Mesendoderm (in vitro differentiated cells): Measurements from ENCODE around the gene FGFRL1.

Experiments
- DNase-seq: peaks from one replicate; pipeline ENCODE4 v3.0.0; 2013
- H2AK5ac ChIP-seq: 2 replicates; pipeline ENCODE4 v1.6.1; 2013; ENCODE audit warnings: low read length, inconsistent platforms
- H2BK120ac ChIP-seq: 2 replicates; pipeline ENCODE4 v1.6.1; 2013; ENCODE audit warnings: low read depth, mild to moderate bottlenecking, low read length, moderate library complexity, mixed read lengths
- H2BK15ac ChIP-seq: replicated peaks from 2 replicates; pipeline ENCODE4 v1.6.1; 2013; ENCODE audit warnings: low read depth, mild to moderate bottlenecking, moderate library complexity
- H2BK5ac ChIP-seq: 2 replicates; pipeline ENCODE4 v1.6.1; 2013; ENCODE audit warnings: low read length, inconsistent platforms
- H3K18ac ChIP-seq: 2 replicates; pipeline ENCODE4 v1.6.1; 2013; ENCODE audit warnings: mild to moderate bottlenecking, low read length, mixed read lengths
- H3K23ac ChIP-seq: one replicate; pipeline ENCODE4 v1.6.1; 2013; ENCODE audit warnings: low read length
- H3K27ac ChIP-seq: 2 replicates; pipeline ENCODE4 v1.5.1; 2013; ENCODE audit warnings: low read depth, mild to moderate bottlenecking, inconsistent platforms, low read length, moderate library complexity
- H3K27me3 ChIP-seq: 2 replicates; pipeline ENCODE4 v1.6.1; 2013; ENCODE audit warnings: low read length, control low read depth, mild to moderate bottlenecking, inconsistent platforms; ENCODE audit not compliant: insufficient read depth, poor library complexity
- H3K36me3 ChIP-seq: 2 replicates; pipeline ENCODE4 v1.6.1; 2013; ENCODE audit warnings: low read length, inconsistent platforms; ENCODE audit not compliant: control insufficient read depth, insufficient read depth
- H3K4ac ChIP-seq: one replicate; pipeline ENCODE4 v1.6.1; 2013; ENCODE audit warnings: low read depth, mild to moderate bottlenecking, low read length, moderate library complexity
- H3K4me1 ChIP-seq: 2 replicates; pipeline ENCODE4 v1.6.1; 2013; ENCODE audit warnings: low read depth, low read length, inconsistent platforms; ENCODE audit not compliant: control insufficient read depth
- H3K4me2 ChIP-seq: 2 replicates; pipeline ENCODE4 v1.6.1; 2013; ENCODE audit warnings: low read length
- H3K4me3 ChIP-seq: 2 replicates; pipeline ENCODE4 v1.5.1; 2013; ENCODE audit warnings: mild to moderate bottlenecking, low read length
- H3K56ac ChIP-seq: one replicate; pipeline ENCODE4 v1.6.1; 2013; ENCODE audit warnings: low read length
- H3K79me1 ChIP-seq: 2 replicates; pipeline ENCODE4 v1.6.1; 2013; ENCODE audit warnings: low read length, inconsistent platforms
- H3K79me2 ChIP-seq: 2 replicates; pipeline ENCODE4 v1.6.1; 2013; ENCODE audit warnings: mild to moderate bottlenecking, low read length; ENCODE audit not compliant: control insufficient read depth, insufficient read depth
- H3K9ac ChIP-seq: 2 replicates; pipeline ENCODE4 v1.6.1; 2013; ENCODE audit warnings: low read length, inconsistent platforms
- H4K5ac ChIP-seq: one replicate; pipeline ENCODE4 v1.6.1; 2013; ENCODE audit warnings: low read length
- H4K8ac ChIP-seq: one replicate; pipeline ENCODE4 v1.6.1; 2013; ENCODE audit warnings: low read depth, mild to moderate bottlenecking, control low read depth, low read length, moderate library complexity
- WGBS: extraction: QIAGEN DNeasy Blood & Tissue Kit; methylation state at CpG from one replicate; pipeline ENCODE4 v1.1.7; 2013; ENCODE audit warnings: low lambda C conversion rate, missing lambda C conversion rate; ENCODE audit not compliant: insufficient coverage; ENCODE audit errors: extremely low coverage; 5-methylcytosine and 5-hydroxymethylcytosine counted together

FGFRL1 gene

DNA sequence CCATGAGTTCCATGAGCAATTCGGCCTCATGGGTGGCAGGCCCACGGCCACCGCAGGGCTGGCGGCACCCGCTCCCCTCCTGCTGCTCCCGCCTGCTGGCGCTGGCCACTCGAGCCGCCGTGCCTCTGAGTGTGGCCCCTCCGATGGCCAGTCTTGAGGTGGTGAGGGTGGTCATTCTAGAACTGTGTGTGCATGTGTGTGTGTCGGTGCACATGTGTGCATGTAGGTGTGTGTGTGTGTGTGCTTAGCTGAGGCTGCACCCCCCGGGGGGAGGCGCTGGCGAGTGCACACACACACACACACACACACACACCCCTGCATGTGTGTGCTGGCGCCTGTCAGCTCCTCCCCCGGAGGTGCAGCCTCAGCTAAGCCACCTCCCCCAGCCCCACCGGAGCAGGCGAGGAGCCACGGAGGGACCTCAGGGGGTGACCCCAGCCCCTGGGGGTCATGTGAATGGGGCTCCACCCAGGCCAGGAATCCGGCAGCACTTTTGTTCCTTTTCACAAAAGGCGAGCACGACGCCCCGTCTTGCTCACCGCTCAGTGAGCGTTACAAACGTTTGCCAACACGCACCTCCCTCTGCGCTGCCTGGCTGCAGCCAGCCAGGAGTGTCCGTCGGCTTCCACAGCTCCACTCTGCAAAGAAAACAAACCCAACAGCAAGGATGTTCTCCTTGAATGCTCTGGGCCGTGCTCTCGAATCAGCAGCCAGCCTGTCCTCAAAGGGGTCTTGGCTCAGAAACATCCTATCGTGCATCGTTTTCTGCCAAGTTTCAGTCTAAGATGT is 29.9 kb downstream of the FGFRL1 start:
- Histone ChIP-seq H3K18ac (no peak overlapping the region), H3K4me1 (peaks cover 5% of the 10 kb centered on the region), H3K79me2 (no peaks in the 10 kb centered on the region), H3K79me1 (no peaks in the 10 kb centered on the region), H4K8ac (no peak overlapping the region), H3K4me3 (no peak overlapping the region), H2BK120ac (no peak overlapping the region), H3K27ac (no peak overlapping the region), H3K23ac (no peak overlapping the region), H2BK15ac (no peak overlapping the region), H2AK5ac (no peak overlapping the region), H3K9ac (no peak overlapping the region), H2BK5ac (no peak overlapping the region), H3K56ac (no peak overlapping the region), H3K4me2 (no peak overlapping the region), H3K36me3 (no peaks in the 10 kb centered on the region), H4K5ac (no peak overlapping the region), H3K27me3 (no peaks in the 10 kb centered on the region), H3K4ac (no peak overlapping the region)
- no peak for DNase-seq
- WGBS, result no CpG with 5 or more reads among the region's 36 CpGs

GRCh38 chr4:1041936-1042330 is 30.5 kb downstream of the FGFRL1 start:
- no peak overlapping the region for H3K56ac ChIP-seq
- no peak overlapping the region for H3K23ac ChIP-seq
- no peaks in the 10 kb centered on the region for H3K79me1 ChIP-seq
- no peak overlapping the region for H2AK5ac ChIP-seq
- H2BK120ac ChIP-seq, result no peak overlapping the region
- no peaks in the 10 kb centered on the region for H3K79me2 ChIP-seq
- H3K36me3 ChIP-seq, result no peaks in the 10 kb centered on the region
- H3K18ac ChIP-seq, result no peak overlapping the region
- H3K4me1 ChIP-seq, result peaks cover 5% of the 10 kb centered on the region
- no peak overlapping the region for H3K9ac ChIP-seq
- no peak overlapping the region for H4K8ac ChIP-seq
- H3K4me3 ChIP-seq, result no peak overlapping the region
- H3K27ac ChIP-seq, result no peak overlapping the region
- no CpG with 5 or more reads among the region's 8 CpGs for WGBS
- no peak overlapping the region for H2BK5ac ChIP-seq
- H3K4me2 ChIP-seq, result no peak overlapping the region
- no peak overlapping the region for H3K4ac ChIP-seq
- H4K5ac ChIP-seq, result no peak overlapping the region
- DNase-seq, result no peak
- H2BK15ac ChIP-seq, result no peak overlapping the region
- no peaks in the 10 kb centered on the region for H3K27me3 ChIP-seq

DNA sequence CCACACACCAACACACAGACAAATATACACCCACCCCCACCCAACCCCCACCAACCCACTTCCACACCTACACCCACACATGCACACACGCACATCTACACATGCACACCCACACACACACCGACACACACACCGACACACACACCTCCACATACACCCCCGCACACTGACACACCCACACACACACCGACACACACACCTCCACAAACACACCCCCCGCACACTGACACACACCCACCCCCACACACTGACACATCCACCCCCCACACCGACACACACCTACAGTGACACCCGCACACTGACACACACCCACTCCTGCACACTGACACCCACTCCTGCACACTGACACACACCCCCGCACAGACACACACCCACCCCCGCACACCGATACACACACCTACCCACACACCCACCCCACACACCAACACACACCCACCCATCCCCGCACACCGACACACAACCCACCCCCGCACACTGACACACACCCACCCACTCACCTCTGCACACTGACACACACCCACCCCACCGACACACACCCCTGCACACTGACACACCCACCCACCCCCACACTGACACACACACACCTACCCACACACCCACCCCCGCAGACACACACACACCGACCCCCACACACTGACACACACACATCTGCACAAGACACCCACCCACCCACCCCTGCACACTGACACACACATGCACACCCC is 31.1 kb downstream of the FGFRL1 start:
- no peak overlapping the region for H3K23ac ChIP-seq
- no peak overlapping the region for H2BK15ac ChIP-seq
- no peak overlapping the region for H3K56ac ChIP-seq
- H3K4ac ChIP-seq, result no peak overlapping the region
- H3K4me2 ChIP-seq, result no peak overlapping the region
- no peak overlapping the region for H3K18ac ChIP-seq
- no peak overlapping the region for H3K4me3 ChIP-seq
- no peak overlapping the region for H4K8ac ChIP-seq
- no peaks in the 10 kb centered on the region for H3K36me3 ChIP-seq
- peaks cover 5% of the 10 kb centered on the region for H3K4me1 ChIP-seq
- 100% methylated on average over 8 of the region's 17 CpGs for WGBS
- H3K27ac ChIP-seq, result no peak overlapping the region
- H3K79me2 ChIP-seq, result no peaks in the 10 kb centered on the region
- H3K27me3 ChIP-seq, result no peaks in the 10 kb centered on the region
- no peak overlapping the region for H2BK5ac ChIP-seq
- no peak overlapping the region for H3K9ac ChIP-seq
- no peak overlapping the region for H2AK5ac ChIP-seq
- no peak for DNase-seq
- H4K5ac ChIP-seq, result no peak overlapping the region
- no peak overlapping the region for H2BK120ac ChIP-seq
- no peaks in the 10 kb centered on the region for H3K79me1 ChIP-seq

- no peak overlapping the region for H4K5ac ChIP-seq
- H3K27ac ChIP-seq, result no peak overlapping the region
- H3K79me2 ChIP-seq, result no peaks in the 10 kb centered on the region
- H3K79me1 ChIP-seq, result no peaks in the 10 kb centered on the region
- no peak for DNase-seq
- no peak overlapping the region for H4K8ac ChIP-seq
- H3K4ac ChIP-seq, result no peak overlapping the region
- no peak overlapping the region for H3K18ac ChIP-seq
- H3K56ac ChIP-seq, result peak overlapping the region; percentile 86
- H3K4me2 ChIP-seq, result no peak overlapping the region
- no peak overlapping the region for H3K4me3 ChIP-seq
- no peaks in the 10 kb centered on the region for H3K36me3 ChIP-seq
- no peak overlapping the region for H3K23ac ChIP-seq
- H2BK15ac ChIP-seq, result no peak overlapping the region
- no peak overlapping the region for H3K9ac ChIP-seq
- H2BK120ac ChIP-seq, result no peak overlapping the region
- no peaks in the 10 kb centered on the region for H3K27me3 ChIP-seq
- peak overlapping the region; percentile 76 for H2AK5ac ChIP-seq
- peaks cover 5% of the 10 kb centered on the region for H3K4me1 ChIP-seq
- H2BK5ac ChIP-seq, result peak overlapping the region; percentile 35
- WGBS, result no CpG with 5 or more reads among the region's 7 CpGs
Observed at GRCh38 chr4:1043162-1043561, 31.7 kb downstream of the FGFRL1 start.

GRCh38 chr4:1043651-1044468 is 32.4 kb downstream of the FGFRL1 start:
- H3K36me3 ChIP-seq, result no peaks in the 10 kb centered on the region
- peak overlapping the region; percentile 70 for H3K18ac ChIP-seq
- peak overlapping the region; percentile 86 for H3K56ac ChIP-seq
- no peaks in the 10 kb centered on the region for H3K79me2 ChIP-seq
- no peak overlapping the region for H3K27ac ChIP-seq
- no peak overlapping the region for H2AK5ac ChIP-seq
- H3K9ac ChIP-seq, result peak overlapping the region; percentile 3
- H4K5ac ChIP-seq, result no peak overlapping the region
- H2BK15ac ChIP-seq, result no peak overlapping the region
- peak overlapping the region; percentile 35 for H2BK5ac ChIP-seq
- H4K8ac ChIP-seq, result no peak overlapping the region
- H3K4me1 ChIP-seq, result peaks cover 5% of the 10 kb centered on the region
- H2BK120ac ChIP-seq, result peak overlapping the region; percentile 38
- no peaks in the 10 kb centered on the region for H3K79me1 ChIP-seq
- no peak overlapping the region for H3K4me2 ChIP-seq
- no peaks in the 10 kb centered on the region for H3K27me3 ChIP-seq
- WGBS, result no CpG with 5 or more reads among the region's 36 CpGs
- peak overlapping the region; percentile 17 for H3K23ac ChIP-seq
- H3K4me3 ChIP-seq, result no peak overlapping the region
- H3K4ac ChIP-seq, result peak overlapping the region; percentile 86
- peak; percentile 97 for DNase-seq
